DOHH2 (cell line): ENCODE data around the gene TMA7.

Experiments used
- H3F3A ChIP-seq: fragments of 200-600 bp; sonication (generic), shearing (Covaris generic); 2 replicates; pipeline ENCODE4 v1.6.0; 2016; ENCODE audit warnings: antibody characterized with exemption, mild to moderate bottlenecking; ENCODE audit not compliant: control insufficient read depth, insufficient read depth
- H3K27ac ChIP-seq: fragments of 200-600 bp; sonication (generic); 2 replicates; pipeline ENCODE4 v1.5.1; 2014; ENCODE audit warnings: low read depth, mild to moderate bottlenecking, low read length, moderate library complexity
- H3K27me3 ChIP-seq: fragments of 200-600 bp; sonication (generic); 2 replicates; pipeline ENCODE4 v1.6.1; 2014; ENCODE audit warnings: mild to moderate bottlenecking, low read length, mixed read lengths; ENCODE audit not compliant: control insufficient read depth
- H3K36me3 ChIP-seq: fragments of 200-600 bp; sonication (generic); 2 replicates; pipeline ENCODE4 v1.6.1; 2014; ENCODE audit warnings: mild to moderate bottlenecking, low read length, moderate library complexity, mixed read lengths; ENCODE audit not compliant: control insufficient read depth
- H3K4me1 ChIP-seq: fragments of 200-600 bp; sonication (generic); 2 replicates; pipeline ENCODE4 v1.6.1; 2014; ENCODE audit warnings: mild to moderate bottlenecking, low read length, mixed read lengths; ENCODE audit not compliant: control insufficient read depth
- H3K4me2 ChIP-seq: fragments of 200-600 bp; sonication (generic); 2 replicates; pipeline ENCODE4 v1.6.0; 2014; ENCODE audit warnings: mild to moderate bottlenecking, low read length, moderate library complexity
- H3K4me3 ChIP-seq: fragments of 200-600 bp; sonication (generic); 2 replicates; pipeline ENCODE4 v1.5.1; 2014; ENCODE audit warnings: mild to moderate bottlenecking, low read length, mixed read lengths
- H3K79me2 ChIP-seq: fragments of 200-600 bp; sonication (generic); 2 replicates; pipeline ENCODE4 v1.6.1; 2014; ENCODE audit warnings: mild to moderate bottlenecking, low read length, mixed read lengths; ENCODE audit not compliant: control insufficient read depth
- H3K9me2 ChIP-seq: fragments of 200-600 bp; sonication (generic); replicated peaks from 2 replicates; pipeline ENCODE4 v1.6.1; 2014; ENCODE audit warnings: mild to moderate bottlenecking, low read length, mixed read lengths; ENCODE audit not compliant: control insufficient read depth
- H3K9me3 ChIP-seq: fragments of 200-600 bp; sonication (generic); 2 replicates; pipeline ENCODE4 v1.6.1; 2014; ENCODE audit warnings: antibody characterized with exemption, low read length, mixed read lengths; ENCODE audit not compliant: control insufficient read depth, insufficient read depth
- H4K20me1 ChIP-seq: fragments of 200-600 bp; sonication (generic); 2 replicates; pipeline ENCODE4 v1.6.0; 2014; ENCODE audit warnings: low read depth, mild to moderate bottlenecking, antibody characterized with exemption, low read length, moderate library complexity; ENCODE audit not compliant: control insufficient read depth, insufficient read depth
- EZH2phosphoT487 ChIP-seq: fragments of 200-600 bp; sonication (generic); IDR thresholded peaks from 2 replicates; pipeline ENCODE4 v1.6.1; 2017; ENCODE audit warnings: borderline replicate concordance, mild to moderate bottlenecking, antibody characterized with exemption, low read length, moderate library complexity, mixed read lengths
- TF ChIP-seq, protein P1 (sequence below): fragments of 200-600 bp; sonication (generic); IDR thresholded peaks from one replicate; pipeline ENCODE4 v1.5.1; 2014; ENCODE audit warnings: antibody characterized with exemption, mild to moderate bottlenecking, low read depth, low read length; ENCODE audit not compliant: poor library complexity, severe bottlenecking

TMA7 gene

GRCh38 chr3:48411041-48411588 lies 28.9 kb upstream of the TMA7 start:
- no peak overlapping the region for H3K4me3 ChIP-seq
- no peaks in the 10 kb centered on the region for H4K20me1 ChIP-seq
- no peak overlapping the region for H3K4me2 ChIP-seq
- no peaks in the 10 kb centered on the region for H3K36me3 ChIP-seq
- no peaks in the 10 kb centered on the region for H3K9me3 ChIP-seq
- TF ChIP-seq, protein P1, sequence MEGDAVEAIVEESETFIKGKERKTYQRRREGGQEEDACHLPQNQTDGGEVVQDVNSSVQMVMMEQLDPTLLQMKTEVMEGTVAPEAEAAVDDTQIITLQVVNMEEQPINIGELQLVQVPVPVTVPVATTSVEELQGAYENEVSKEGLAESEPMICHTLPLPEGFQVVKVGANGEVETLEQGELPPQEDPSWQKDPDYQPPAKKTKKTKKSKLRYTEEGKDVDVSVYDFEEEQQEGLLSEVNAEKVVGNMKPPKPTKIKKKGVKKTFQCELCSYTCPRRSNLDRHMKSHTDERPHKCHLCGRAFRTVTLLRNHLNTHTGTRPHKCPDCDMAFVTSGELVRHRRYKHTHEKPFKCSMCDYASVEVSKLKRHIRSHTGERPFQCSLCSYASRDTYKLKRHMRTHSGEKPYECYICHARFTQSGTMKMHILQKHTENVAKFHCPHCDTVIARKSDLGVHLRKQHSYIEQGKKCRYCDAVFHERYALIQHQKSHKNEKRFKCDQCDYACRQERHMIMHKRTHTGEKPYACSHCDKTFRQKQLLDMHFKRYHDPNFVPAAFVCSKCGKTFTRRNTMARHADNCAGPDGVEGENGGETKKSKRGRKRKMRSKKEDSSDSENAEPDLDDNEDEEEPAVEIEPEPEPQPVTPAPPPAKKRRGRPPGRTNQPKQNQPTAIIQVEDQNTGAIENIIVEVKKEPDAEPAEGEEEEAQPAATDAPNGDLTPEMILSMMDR: no peak
- no peak for TF ChIP-seq EZH2phosphoT487
- H3K27ac ChIP-seq: no peak overlapping the region
- H3K79me2 ChIP-seq: no peaks in the 10 kb centered on the region
- no peaks in the 10 kb centered on the region for H3F3A ChIP-seq
- no peaks in the 10 kb centered on the region for H3K27me3 ChIP-seq
- H3K4me1 ChIP-seq: no peaks in the 10 kb centered on the region
- H3K9me2 ChIP-seq: no peaks in the 10 kb centered on the region

DNA sequence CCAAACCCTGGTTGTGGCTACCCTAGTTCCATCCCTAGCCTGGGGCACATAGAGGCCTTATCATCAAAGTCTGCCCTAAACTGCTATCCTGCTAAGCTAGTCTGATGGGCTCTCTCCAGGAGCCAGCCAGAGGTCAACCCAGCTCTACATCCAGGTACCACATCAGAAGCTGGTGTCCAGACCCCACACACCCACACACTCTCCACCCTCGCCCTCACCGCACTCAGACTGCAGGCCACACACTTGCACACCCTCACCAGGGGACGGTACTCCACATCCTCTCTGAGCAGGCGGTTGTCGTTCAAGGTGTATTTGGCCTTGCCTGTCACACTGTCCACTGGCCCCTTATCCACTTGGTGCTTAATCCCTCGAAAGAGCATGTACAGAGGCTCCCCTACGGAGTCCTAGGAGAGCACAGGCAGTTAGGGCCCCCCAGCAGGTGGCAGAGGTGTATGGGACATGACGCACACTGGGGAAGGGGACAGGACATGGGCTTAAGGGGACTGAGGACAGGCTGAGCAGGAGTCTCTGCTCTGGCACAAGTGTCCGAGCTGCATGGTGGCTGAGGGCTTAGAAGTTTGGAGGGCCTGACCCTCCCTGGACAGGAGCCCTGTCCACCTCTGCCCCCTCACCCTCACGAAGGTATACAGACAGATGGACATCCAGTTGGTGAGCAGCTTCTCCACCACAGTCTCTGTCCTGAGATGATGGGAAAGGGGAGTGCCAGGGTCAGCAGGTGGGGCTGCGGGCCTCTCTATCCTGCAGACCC lies 28.3 kb upstream of the TMA7 start:
- no peaks in the 10 kb centered on the region for H3F3A ChIP-seq
- H3K4me3 ChIP-seq: no peak overlapping the region
- no peaks in the 10 kb centered on the region for H3K36me3 ChIP-seq
- no peaks in the 10 kb centered on the region for H4K20me1 ChIP-seq
- TF ChIP-seq, protein P1: no peak
- no peak for TF ChIP-seq EZH2phosphoT487
- no peaks in the 10 kb centered on the region for H3K9me2 ChIP-seq
- H3K9me3 ChIP-seq: no peaks in the 10 kb centered on the region
- H3K4me1 ChIP-seq: no peaks in the 10 kb centered on the region
- no peak overlapping the region for H3K4me2 ChIP-seq
- H3K27me3 ChIP-seq: no peaks in the 10 kb centered on the region
- no peaks in the 10 kb centered on the region for H3K79me2 ChIP-seq
- H3K27ac ChIP-seq: no peak overlapping the region

DNA sequence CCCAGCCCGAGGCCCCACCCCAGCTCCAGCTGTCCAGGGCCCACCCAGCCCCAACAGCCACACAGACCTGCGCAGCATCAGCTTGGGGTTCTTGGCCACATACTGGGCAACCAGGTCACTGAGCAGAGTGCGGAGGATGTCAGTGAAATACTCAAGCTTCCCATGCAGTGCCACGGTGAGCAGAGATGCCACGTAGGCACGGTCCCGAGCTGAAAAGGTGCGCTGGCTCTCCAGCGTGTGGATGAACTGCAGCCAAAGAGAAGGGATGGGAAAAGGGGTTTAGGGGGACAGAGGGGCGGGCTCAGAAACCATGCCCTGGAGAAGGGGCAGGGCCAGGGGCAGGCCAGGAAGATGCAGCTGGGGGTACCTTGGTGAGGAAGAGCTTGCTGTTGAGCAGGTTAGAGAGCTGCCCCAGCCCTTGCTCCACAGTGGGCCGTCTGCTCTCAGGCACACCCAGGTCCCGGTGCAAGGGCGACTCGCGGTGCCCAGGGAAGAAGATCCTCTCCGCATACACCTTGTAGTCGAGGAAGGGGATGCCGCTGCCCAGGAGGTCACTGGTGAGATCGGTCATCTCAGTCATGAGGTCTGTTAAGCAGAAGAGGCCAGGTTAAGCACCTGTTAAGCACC lies 27.6 kb upstream of the TMA7 start:
- Histone ChIP-seq H3K9me3 (no peaks in the 10 kb centered on the region), H3K79me2 (no peaks in the 10 kb centered on the region), H3K9me2 (no peaks in the 10 kb centered on the region), H3K4me1 (no peaks in the 10 kb centered on the region), H3F3A (no peaks in the 10 kb centered on the region), H3K4me2 (no peak overlapping the region), H3K27me3 (no peaks in the 10 kb centered on the region), H3K36me3 (no peaks in the 10 kb centered on the region), H4K20me1 (no peaks in the 10 kb centered on the region), H3K4me3 (no peak overlapping the region), H3K27ac (no peak overlapping the region)
- TF ChIP-seq EZH2phosphoT487: no peak
- TF ChIP-seq, protein P1: no peak
